Calu3 (cell line): ENCODE results near the gene CBARP. TPM values are rescaled to one million over a fixed set of nuclear protein-coding genes. Genes with fewer than 3 reads are reported as not detected.

ENCODE experiments used
- BruUV-seq: library from RNA; stranded (reverse); fragments of 400-500 nt; replicated peaks from 2 replicates; lab custom pipeline; 2021; lab: Mats Ljungman, UMichigan
- CTCF ChIA-PET: fragments of 300-600 bp; sonication (Branson Sonifier 250); formaldehyde crosslinking; loops from one replicate; lab custom pipeline; 2022; ENCODE audit warnings: antibody characterized with exemption; lab: Charles Lee
- DNase-seq: peaks from one replicate; pipeline ENCODE4 v3.0.0; 2022
- H3K27ac Mint-ChIP-seq: one replicate; pipeline ENCODE4 v1.8.0; 2022; ENCODE audit warnings: mixed read lengths; ENCODE audit not compliant: unreplicated experiment
- H3K27me3 Mint-ChIP-seq: one replicate; pipeline ENCODE4 v1.8.0; 2022; ENCODE audit warnings: mixed read lengths; ENCODE audit not compliant: unreplicated experiment
- H3K36me3 Mint-ChIP-seq: one replicate; pipeline ENCODE4 v1.8.0; 2022; ENCODE audit warnings: mild to moderate bottlenecking, moderate library complexity, mixed read lengths; ENCODE audit not compliant: insufficient read depth, unreplicated experiment
- H3K4me1 Mint-ChIP-seq: one replicate; pipeline ENCODE4 v1.8.0; 2022; ENCODE audit warnings: mild to moderate bottlenecking, low read depth, mixed read lengths; ENCODE audit not compliant: unreplicated experiment
- H3K4me3 Mint-ChIP-seq: one replicate; pipeline ENCODE4 v1.8.0; 2022; ENCODE audit warnings: mild to moderate bottlenecking, low read depth, moderate library complexity, mixed read lengths; ENCODE audit not compliant: unreplicated experiment
- H3K9me3 Mint-ChIP-seq: one replicate; pipeline ENCODE4 v1.8.0; 2022; ENCODE audit warnings: low read depth, mixed read lengths; ENCODE audit not compliant: unreplicated experiment
- CTCF ChIP-seq: fragments of 200-600 bp; IDR thresholded peaks from one replicate; pipeline ENCODE4 v1.8.0; 2022; ENCODE audit warnings: antibody characterized with exemption; ENCODE audit not compliant: unreplicated experiment
- intact Hi-C: fragments of 100-400 bp; cut with micrococcal nuclease; formaldehyde crosslinking; loops from one replicate; pipeline ENCODE4 v1.10.0; 2022; ENCODE audit not compliant: unreplicated experiment
- total RNA-seq: library from RNA; stranded (reverse); gene quantifications from 2 replicates; pipeline ENCODE4 v1.2.3, GENCODE V29; 2022

CBARP gene
- total RNA-seq, 1 experiment from 2014 or later: 4.2 TPM

- no peaks in the 10 kb centered on the region for H3K27me3 Mint-ChIP-seq
- peak; percentile 82 for DNase-seq
- intact Hi-C loops: no loop called here
- peaks cover 78% of the 10 kb centered on the region for H3K36me3 Mint-ChIP-seq
- no peaks in the 10 kb centered on the region for H3K9me3 Mint-ChIP-seq
- CTCF ChIA-PET: interaction anchor here (0.8 to 2.2 kb wide), 4 partner anchors 13 to 25 kb away, joined by 3 to 177 read pairs (median 6); partner anchors contain the start of gene ATP5F1D
- no TSS peak for BruUV-seq
- peaks cover 55% of the 10 kb centered on the region for H3K4me1 Mint-ChIP-seq
- H3K27ac Mint-ChIP-seq: no peak overlapping the region
- H3K4me3 Mint-ChIP-seq: peak overlapping the region; percentile 92
- no peak for TF ChIP-seq CTCF
Measured at GRCh38 chr19:1266129-1266915, 28.5 kb upstream of the CBARP start.

GRCh38 chr19:1265615-1266128 is 27.9 kb upstream of the CBARP start:
- no TSS peak for BruUV-seq
- TF ChIP-seq CTCF: no peak
- peaks cover 51% of the 10 kb centered on the region for H3K4me1 Mint-ChIP-seq
- H3K36me3 Mint-ChIP-seq: peaks cover 78% of the 10 kb centered on the region
- no peaks in the 10 kb centered on the region for H3K27me3 Mint-ChIP-seq
- H3K27ac Mint-ChIP-seq: peak overlapping the region; percentile 83
- CTCF ChIA-PET: interaction anchor here (2.2 kb wide), 1 partner anchor 21 kb away, joined by 177 read pairs; no protein-coding TSS in a partner anchor
- peak overlapping the region; percentile 92 for H3K4me3 Mint-ChIP-seq
- intact Hi-C loops: no loop called here
- DNase-seq: no peak
- H3K9me3 Mint-ChIP-seq: no peaks in the 10 kb centered on the region

GRCh38 chr19:1264801-1265614 is 27.2 kb upstream of the CBARP start:
- intact Hi-C loops: no loop called here
- peak; percentile 81 for DNase-seq
- Mint-ChIP-seq H3K36me3 (peaks cover 77% of the 10 kb centered on the region), H3K27ac (peak overlapping the region; percentile 83), H3K9me3 (no peaks in the 10 kb centered on the region), H3K27me3 (no peaks in the 10 kb centered on the region), H3K4me1 (peaks cover 45% of the 10 kb centered on the region), H3K4me3 (peak overlapping the region; percentile 92)
- BruUV-seq: no TSS peak
- TF ChIP-seq CTCF: no peak
- CTCF ChIA-PET: interaction anchor here (2.2 kb wide), 1 partner anchor 21 kb away, joined by 177 read pairs; no protein-coding TSS in a partner anchor

GRCh38 chr19:1263188-1263587 is 25.4 kb upstream of the CBARP start:
- intact Hi-C loops: no loop called here
- TF ChIP-seq CTCF: no peak
- TSS peak; percentile 7 for BruUV-seq
- Mint-ChIP-seq H3K4me3 (peak overlapping the region; percentile 90), H3K4me1 (peaks cover 35% of the 10 kb centered on the region), H3K9me3 (no peaks in the 10 kb centered on the region), H3K36me3 (peaks cover 79% of the 10 kb centered on the region), H3K27ac (no peak overlapping the region), H3K27me3 (no peaks in the 10 kb centered on the region)
- CTCF ChIA-PET: interaction anchor here (1.4 kb wide), 1 partner anchor 19 kb away, joined by 4 read pairs; no protein-coding TSS in a partner anchor
- no peak for DNase-seq
